Psoas muscle (tissue), 8 donors: ENCODE results near the gene NEK7. TPM values are rescaled to one million over a fixed set of nuclear protein-coding genes. Genes with fewer than 3 reads are reported as not detected.
"Not testable (repeated sequence)": the region's sequence is repeated elsewhere in the genome, so short reads cannot be mapped to it uniquely, and the experiment has no call there.

Source experiments
- ATAC-seq, 4 donors: fragments of 200-7000 bp; cut with Tn5 transposase; one replicate each; pipeline ENCODE4 v1.9.1; 2020; ENCODE audit warnings: moderate library complexity in 3 of 4, mild to moderate bottlenecking in 2 of 4
- DNase-seq, 2 donors: peaks; one replicate each; pipeline ENCODE4 v3.0.0-alpha.2; 2020
- H3K27ac ChIP-seq: fragments of 200-600 bp; one replicate; pipeline ENCODE4 v1.8.0; 2022
- H3K27me3 ChIP-seq, 3 donors: fragments of 200-600 bp in 1 of 3; one replicate each; pipeline versions ENCODE4 v1.6.1 to v1.8.0; 2013 to 2022; ENCODE audit warnings: low read length in 2 of 3, mild to moderate bottlenecking in 2 of 3, moderate library complexity in 1 of 3; ENCODE audit not compliant: insufficient read depth in 3 of 3
- H3K36me3 ChIP-seq, 2 donors: fragments of 200-600 bp in 1 of 2; one replicate each; pipeline versions ENCODE4 v1.6.1 to v1.8.0; 2013 to 2022; ENCODE audit warnings: low read depth in 1 of 2, mild to moderate bottlenecking in 1 of 2, moderate library complexity in 1 of 2; ENCODE audit not compliant: insufficient read depth in 1 of 2
- H3K4me1 ChIP-seq: fragments of 200-600 bp; one replicate; pipeline ENCODE4 v1.8.0; 2022
- H3K4me3 ChIP-seq: fragments of 200-600 bp; one replicate; pipeline ENCODE4 v1.8.0; 2022; ENCODE audit warnings: mild to moderate bottlenecking
- H3K9me3 ChIP-seq: fragments of 200-600 bp; one replicate; pipeline ENCODE4 v1.8.0; 2022
- CTCF ChIP-seq: fragments of 200-600 bp; IDR thresholded peaks from one replicate; pipeline ENCODE4 v1.8.0; 2022; ENCODE audit warnings: antibody characterized with exemption
- whole genome bisulfite sequencing, 3 donors: extraction: QIAGEN DNeasy Blood & Tissue Kit; methylation state at CpG; one replicate each; pipeline versions ENCODE4 v1.1.6 to v1.1.7; 2013; 5-methylcytosine and 5-hydroxymethylcytosine counted together
- intact Hi-C, 2 donors: fragments of 100-400 bp; cut with DNase I; formaldehyde crosslinking; loops; one replicate each; pipeline versions ENCODE4 v1.11.0 to v1.14.2; 2022
- polyA plus RNA-seq, 3 donors: library from polyadenylated mRNA; stranded (reverse); fragments of 200-250 nt; gene quantifications; one replicate each; pipeline ENCODE4 v1.2.3, GENCODE V29; 2013
- total RNA-seq, 4 donors: library from RNA; stranded (reverse); fragmentation: NEBNext Ultra II Directional in 2 of 4; extraction: Animal tissue kit (Norgen Biotek cat#: 25700) in 2 of 4; gene quantifications; one replicate each; pipeline versions ENCODE4 v1.2.1 to v1.2.4, GENCODE V29; 2021 to 2023
- donor health status: healthy with polysubstance abuse.
- donor health status: DM: no; HTN: no; CAD: no; lungs with moderate emphysema.
- donor health status: Bipolar disorder and iron deficiency.
- donor health status: healthy.
- donor health status: DM: yes; HTN: yes; CAD: no.
- donor health status: DM: no; HTN: no; CAD: no.
- donor health status: DM: no; HTN: no; CAD: no.
- donor health status: DM: yes; HTN: yes; CAD: no.

The NEK7 gene
- total and polyA plus RNA-seq, 7 donors, result 10.1 to 88.2 (median 61.3) TPM

GRCh38 chr1:198220428-198220827, 63.6 kb downstream of the NEK7 start:
- WGBS, 3 donors, result 40 to 74% (median 45%) methylated on average over 1 of the region's 1 CpG
- ATAC-seq (no peak), DNase-seq (no peak)
- Histone ChIP-seq H3K4me3 (no peak overlapping the region), H3K4me1 (peaks cover 3% of the 10 kb centered on the region), H3K27me3 (no peaks in the 10 kb centered on the region), H3K27ac (no peak overlapping the region), H3K36me3 (no peaks in the 10 kb centered on the region), H3K9me3 (peaks cover under 1% of the 10 kb centered on the region)
- intact Hi-C loops, result no loop called here
- no peak for TF ChIP-seq CTCF

DNA sequence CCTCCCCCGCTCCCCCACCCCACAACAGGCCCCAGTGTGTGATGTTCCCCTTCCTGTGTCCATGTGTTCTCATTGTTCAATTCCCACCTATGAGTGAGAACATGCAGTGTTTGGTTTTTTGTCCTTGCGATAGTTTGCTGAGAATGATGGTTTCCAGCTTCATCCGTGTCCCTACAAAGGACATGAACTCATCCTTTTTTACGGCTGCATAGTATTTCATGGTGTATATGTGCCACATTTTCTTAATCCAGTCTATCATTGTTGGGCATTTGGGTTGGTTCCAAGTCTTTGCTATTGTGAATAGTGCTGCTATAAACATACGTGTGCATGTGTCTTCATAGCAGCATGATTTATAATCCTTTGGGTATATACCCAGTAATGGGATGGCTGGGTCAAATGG, 70.2 kb downstream of the NEK7 start:
- DNase-seq, H3K27me3 ChIP-seq, H3K27ac ChIP-seq, H3K4me3 ChIP-seq, H3K36me3 ChIP-seq, H3K9me3 ChIP-seq, ATAC-seq, H3K4me1 ChIP-seq, intact Hi-C loops: not testable (repeated sequence)
- 91 to 98% (median 96%) methylated on average over 4 of the region's 5 CpGs for WGBS, 3 donors

- H3K36me3 ChIP-seq, intact Hi-C loops, H3K4me3 ChIP-seq, H3K9me3 ChIP-seq, DNase-seq, H3K27me3 ChIP-seq, H3K27ac ChIP-seq, H3K4me1 ChIP-seq, ATAC-seq: not testable (repeated sequence)
- 87 to 100% (median 93%) methylated on average over 2 of the region's 2 CpGs for WGBS, 3 donors
Measured at GRCh38 chr1:198227454-198227853, 70.7 kb downstream of the NEK7 start.

DNA sequence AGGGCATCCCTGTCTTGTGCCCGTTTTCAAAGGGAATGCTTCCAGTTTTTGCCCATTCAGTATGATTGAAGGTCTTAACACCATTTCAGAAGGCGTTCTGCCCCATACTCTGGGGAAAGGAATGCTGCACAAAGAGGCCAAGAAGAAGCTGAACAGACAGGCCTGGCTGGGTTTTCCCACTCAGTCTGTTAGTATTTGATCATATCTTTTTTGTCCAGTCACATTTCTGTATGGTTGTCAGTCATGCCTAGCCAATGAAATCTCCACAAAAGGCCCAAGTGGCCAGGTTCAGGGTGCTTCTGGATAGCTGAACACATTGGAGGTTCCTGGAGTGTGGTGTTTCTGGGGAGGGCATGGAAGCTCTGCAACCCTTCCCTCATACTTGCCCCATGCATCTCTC, 72.1 kb downstream of the NEK7 start:
- DNase-seq (no peak), ATAC-seq (no peak)
- no peaks in the 10 kb centered on the region for H3K27me3 ChIP-seq
- TF ChIP-seq CTCF, result no peak
- H3K4me1 ChIP-seq, result peaks cover 5% of the 10 kb centered on the region
- no peaks in the 10 kb centered on the region for H3K36me3 ChIP-seq
- H3K27ac ChIP-seq, result no peak overlapping the region
- 79 to 90% (median 86%) methylated on average over 2 of the region's 2 CpGs for WGBS, 3 donors
- intact Hi-C loops, result no loop called here
- no peaks in the 10 kb centered on the region for H3K9me3 ChIP-seq
- no peak overlapping the region for H3K4me3 ChIP-seq

DNA sequence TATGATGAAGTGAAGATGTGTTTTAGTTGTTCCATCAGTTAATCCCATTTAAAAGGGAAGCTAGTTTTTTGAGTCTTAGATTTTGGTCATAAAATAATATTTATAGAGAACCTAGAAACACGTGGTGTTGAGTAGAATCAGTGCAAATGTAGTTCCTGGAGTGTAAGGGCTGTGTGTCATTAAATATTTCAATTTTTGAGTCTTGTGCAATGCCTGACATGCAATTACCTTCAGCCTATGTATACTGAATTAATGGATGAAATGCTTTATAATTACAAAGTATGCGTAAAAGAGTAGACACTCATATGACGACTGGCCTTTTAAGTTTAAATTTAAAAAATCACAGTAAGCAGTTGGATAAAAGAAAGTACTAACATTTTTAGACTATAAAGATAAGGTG, 75.0 kb downstream of the NEK7 start:
- ATAC-seq, result no peak
- no peak overlapping the region for H3K4me3 ChIP-seq
- no peaks in the 10 kb centered on the region for H3K27me3 ChIP-seq
- TF ChIP-seq CTCF, result no peak
- intact Hi-C loops, result no loop called here
- WGBS, 3 donors, result 87 to 89% (median 87%) methylated on average over 3 of the region's 3 CpGs
- peaks cover 3% of the 10 kb centered on the region for H3K9me3 ChIP-seq
- H3K36me3 ChIP-seq, result no peaks in the 10 kb centered on the region
- H3K4me1 ChIP-seq, result peaks cover 15% of the 10 kb centered on the region
- H3K27ac ChIP-seq, result no peak overlapping the region
- no peak for DNase-seq

DNA sequence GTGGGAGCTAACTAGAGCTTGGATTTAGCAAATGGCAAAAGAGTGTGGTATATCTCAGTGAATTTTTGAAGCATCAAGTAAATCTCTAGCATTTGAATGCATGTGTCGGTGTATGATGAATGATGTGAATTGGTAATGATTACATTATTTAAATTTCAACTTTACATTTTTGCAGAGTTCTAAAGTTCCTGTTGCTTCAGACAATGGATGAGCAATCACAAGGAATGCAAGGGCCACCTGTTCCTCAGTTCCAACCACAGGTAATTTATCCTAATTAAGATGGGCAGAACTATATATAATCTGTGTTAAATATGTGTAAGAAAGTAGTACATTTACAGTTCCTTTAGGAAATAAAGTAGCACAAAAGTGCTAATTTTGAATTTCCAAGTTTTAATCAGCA, 75.6 kb downstream of the NEK7 start:
- Histone ChIP-seq H3K36me3 (no peaks in the 10 kb centered on the region), H3K9me3 (peaks cover 4% of the 10 kb centered on the region), H3K4me3 (no peak overlapping the region), H3K27me3 (no peaks in the 10 kb centered on the region), H3K4me1 (peaks cover 15% of the 10 kb centered on the region), H3K27ac (no peak overlapping the region)
- intact Hi-C loops, result no loop called here
- 98 to 100% (median 100%) methylated on average over 1 of the region's 1 CpG for WGBS, 3 donors
- no peak for TF ChIP-seq CTCF
- no peak for DNase-seq
- no peak for ATAC-seq
